HFF-Myc (cell line): ENCODE results near the gene TK2.

Experiments used
- DNase-seq: peaks from one replicate; pipeline ENCODE4 v3.0.0-alpha.2; 2011; ENCODE audit warnings: low read depth; ENCODE audit errors: extremely low read depth
- H3K4me3 ChIP-seq: replicated peaks from 2 replicates; pipeline ENCODE4 v1.5.1; 2011; ENCODE audit warnings: low read depth, mild to moderate bottlenecking, control low read depth, low read length
- TF ChIP-seq, protein P1 (sequence below): IDR thresholded peaks from 2 replicates; pipeline ENCODE4 v1.5.1; 2012; ENCODE audit warnings: mild to moderate bottlenecking, low read depth, low read length, control low read depth; ENCODE audit errors: missing control alignments

The TK2 gene

DNA sequence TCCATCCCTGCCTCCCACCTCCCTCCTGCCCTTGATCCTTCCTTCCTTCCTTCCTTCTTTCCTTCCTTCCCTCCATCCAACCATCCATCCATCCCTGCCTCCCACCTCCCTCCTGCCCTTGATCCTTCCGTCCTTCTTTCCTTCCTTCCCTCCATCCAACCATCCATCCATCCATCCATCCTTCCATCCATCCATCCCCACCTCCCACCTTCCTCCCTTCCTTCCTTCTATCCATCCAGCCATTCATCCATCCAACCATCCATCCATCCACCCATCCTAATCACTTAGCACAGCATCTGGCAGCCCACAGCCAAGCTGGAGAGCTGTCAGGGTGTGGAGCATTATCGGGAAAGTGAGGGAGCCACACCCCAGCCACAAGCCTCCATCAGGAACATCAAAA is 54.5 kb downstream of the TK2 start:
- TF ChIP-seq, protein P1, sequence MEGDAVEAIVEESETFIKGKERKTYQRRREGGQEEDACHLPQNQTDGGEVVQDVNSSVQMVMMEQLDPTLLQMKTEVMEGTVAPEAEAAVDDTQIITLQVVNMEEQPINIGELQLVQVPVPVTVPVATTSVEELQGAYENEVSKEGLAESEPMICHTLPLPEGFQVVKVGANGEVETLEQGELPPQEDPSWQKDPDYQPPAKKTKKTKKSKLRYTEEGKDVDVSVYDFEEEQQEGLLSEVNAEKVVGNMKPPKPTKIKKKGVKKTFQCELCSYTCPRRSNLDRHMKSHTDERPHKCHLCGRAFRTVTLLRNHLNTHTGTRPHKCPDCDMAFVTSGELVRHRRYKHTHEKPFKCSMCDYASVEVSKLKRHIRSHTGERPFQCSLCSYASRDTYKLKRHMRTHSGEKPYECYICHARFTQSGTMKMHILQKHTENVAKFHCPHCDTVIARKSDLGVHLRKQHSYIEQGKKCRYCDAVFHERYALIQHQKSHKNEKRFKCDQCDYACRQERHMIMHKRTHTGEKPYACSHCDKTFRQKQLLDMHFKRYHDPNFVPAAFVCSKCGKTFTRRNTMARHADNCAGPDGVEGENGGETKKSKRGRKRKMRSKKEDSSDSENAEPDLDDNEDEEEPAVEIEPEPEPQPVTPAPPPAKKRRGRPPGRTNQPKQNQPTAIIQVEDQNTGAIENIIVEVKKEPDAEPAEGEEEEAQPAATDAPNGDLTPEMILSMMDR, result no peak
- no peak overlapping the region for H3K4me3 ChIP-seq

DNA sequence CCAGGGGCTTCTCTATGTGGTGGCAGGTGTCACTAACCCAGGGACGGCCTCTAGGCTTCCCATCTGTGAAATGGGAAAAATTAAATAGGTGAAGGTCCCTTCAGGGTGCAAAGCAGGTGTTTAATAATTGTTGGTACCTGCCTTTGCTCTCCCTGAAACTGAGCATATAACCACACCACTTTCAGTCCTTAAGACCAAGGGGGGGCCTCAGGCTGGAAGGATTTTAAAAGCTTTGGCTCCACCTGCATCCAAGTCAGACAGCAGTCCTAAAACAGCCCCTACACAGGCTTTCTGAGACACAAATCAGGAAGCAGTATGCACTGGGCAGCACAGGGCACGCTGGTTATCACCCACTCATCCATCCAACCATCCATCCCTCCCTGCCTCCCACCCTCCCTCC is 55.0 kb downstream of the TK2 start:
- TF ChIP-seq, protein P1, result no peak

More for the DNA sequence above, 54.5 kb downstream of the TK2 start:
- no peak for DNase-seq

DNA sequence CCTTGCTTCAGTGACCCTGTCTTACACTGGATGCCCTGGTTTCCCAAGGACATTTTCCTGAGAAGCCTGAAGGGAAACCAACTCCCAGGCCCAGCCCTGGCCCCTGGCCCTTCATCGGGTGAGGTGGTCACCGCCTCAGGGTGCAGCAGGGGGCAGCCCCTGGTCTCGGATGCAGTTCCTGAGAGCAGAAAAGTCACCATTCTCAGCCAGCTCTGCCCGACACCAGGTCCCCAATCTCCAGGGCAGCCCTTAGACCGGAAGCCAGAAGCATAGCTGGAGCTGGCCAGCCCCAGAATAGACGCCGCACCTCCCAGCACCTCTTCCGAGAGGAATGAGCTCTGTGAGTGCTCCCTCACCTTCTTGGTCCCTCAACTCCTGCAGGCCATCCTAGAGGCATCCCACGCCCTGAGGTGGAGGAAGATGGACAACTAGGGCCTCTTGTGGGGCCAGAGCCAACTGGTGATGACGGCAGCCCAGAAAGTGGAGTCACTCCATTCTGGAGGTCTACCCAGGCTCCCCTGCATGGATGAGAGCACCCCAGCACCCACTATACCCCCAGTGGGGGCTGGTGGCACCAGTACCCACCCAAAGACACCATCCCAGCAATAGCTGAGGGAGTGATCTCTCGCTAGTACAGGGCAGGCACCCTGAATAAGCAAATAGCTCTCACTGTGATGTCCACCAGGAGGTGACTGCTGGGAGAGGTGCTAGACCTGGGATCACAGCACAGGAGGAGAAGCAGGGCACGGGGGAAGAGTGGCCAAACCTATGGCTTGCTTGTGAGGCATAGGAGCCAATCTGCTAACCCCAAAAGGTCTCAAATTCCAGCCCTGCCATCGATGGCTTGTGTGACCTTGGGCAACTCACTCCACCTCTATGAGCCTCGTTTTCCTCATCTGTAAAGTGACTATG is 56.2 kb downstream of the TK2 start:
- TF ChIP-seq, protein P1, result no peak
- no peak overlapping the region for H3K4me3 ChIP-seq
- DNase-seq, result no peak

More for the DNA sequence above, 55.0 kb downstream of the TK2 start:
- H3K4me3 ChIP-seq, result no peak overlapping the region
- DNase-seq, result no peak

DNA sequence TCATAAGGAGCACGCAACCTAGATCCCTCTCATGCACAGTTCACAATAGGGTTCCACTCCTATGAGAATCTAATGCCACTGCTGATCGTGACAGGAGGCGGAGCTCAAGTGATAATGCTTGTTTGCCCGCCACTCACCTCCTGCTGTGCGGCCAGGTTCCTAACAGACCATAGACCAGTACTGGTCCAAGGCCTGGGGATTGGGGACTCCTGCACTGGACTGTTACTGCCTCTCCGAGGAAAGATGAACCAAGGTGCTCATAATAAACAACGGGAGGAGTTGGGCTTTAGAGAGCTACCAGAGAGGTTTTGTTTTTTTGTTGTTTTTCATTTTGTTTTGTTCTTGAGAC is 58.2 kb downstream of the TK2 start:
- no peak for DNase-seq
- TF ChIP-seq, protein P1, result no peak
- no peak overlapping the region for H3K4me3 ChIP-seq

DNA sequence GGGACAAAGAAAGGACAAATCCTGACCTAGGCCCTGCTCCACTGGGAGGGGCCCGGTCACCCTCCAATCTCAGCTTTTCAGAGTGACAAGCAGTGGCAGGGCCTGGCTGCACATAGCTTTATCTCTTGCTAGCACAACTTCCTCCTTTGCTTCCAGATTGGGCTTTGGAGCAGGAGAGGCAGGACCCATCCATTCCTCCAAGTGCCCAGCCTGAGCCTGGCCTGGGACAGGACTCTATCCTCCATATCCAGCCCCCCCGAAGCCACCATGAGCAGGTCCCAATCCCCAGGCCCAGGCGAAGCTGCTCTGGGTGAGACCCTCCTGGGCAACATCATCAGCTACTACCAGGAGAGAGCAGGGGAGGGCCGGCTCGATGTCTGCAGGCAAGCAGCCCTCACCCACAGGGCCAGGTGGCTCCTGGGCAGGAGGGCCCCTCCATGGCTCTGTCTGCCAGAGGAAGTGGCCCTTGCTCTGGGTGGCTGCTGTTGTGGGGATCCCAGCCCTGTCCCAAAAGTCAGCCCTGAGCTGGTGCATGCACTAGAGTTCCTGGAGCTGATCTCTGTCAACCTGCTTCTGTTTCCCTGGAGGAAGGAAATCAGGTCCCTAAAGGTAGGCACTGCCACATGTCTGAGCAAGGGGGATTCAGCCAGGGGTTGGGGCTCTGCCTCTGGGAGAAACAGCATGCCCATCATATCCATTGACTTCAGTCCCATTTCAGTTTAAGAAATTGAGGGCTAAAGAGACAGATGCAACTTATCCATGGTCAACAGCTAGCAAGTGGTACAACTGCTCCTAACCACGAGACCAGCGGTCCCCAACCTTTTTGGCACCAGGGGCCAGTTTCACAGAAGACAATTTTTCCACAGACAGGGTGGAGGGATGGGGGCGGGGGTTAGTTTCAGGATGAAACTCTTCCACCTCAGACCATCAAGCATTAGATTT is 58.9 kb downstream of the TK2 start:
- no peak for DNase-seq
- no peak overlapping the region for H3K4me3 ChIP-seq
- TF ChIP-seq, protein P1, result no peak

DNA sequence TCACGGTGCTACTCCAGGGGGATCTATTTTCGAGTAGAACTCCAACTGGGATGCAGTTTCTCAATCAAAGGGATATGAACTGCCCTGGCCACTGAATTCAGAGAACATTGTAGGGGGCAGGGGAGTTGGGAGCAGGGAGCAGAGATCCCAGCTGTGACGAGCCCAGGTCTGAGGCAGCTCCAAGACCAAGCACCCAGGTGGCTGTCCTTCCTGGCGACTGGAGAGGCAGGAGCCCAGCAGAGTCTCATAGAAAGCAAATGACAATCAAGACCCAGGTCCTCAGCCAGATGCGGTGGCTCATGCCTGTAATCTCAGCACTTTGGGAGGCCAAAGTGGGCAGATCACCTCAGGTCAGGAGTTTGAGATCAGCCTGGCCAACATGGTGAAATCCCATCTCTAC is 60.1 kb downstream of the TK2 start:
- DNase-seq, result no peak
- no peak overlapping the region for H3K4me3 ChIP-seq
- TF ChIP-seq, protein P1, result no peak
